Renal cortex interstitium (tissue), 11 donors: ENCODE results near the gene NUDCD3. TPM values are rescaled to one million over a fixed set of nuclear protein-coding genes. Genes with fewer than 3 reads are reported as not detected.
"Not testable (repeated sequence)": the region's sequence is repeated elsewhere in the genome, so short reads cannot be mapped to it uniquely, and the experiment has no call there.

Source experiments
- DNase-seq, 11 donors: peaks; one replicate each; pipeline ENCODE4 v3.0.0-alpha.2; 2013; ENCODE audit warnings: low read depth in 9 of 11, low spot score in 4 of 11; ENCODE audit errors: extremely low read depth in 1 of 11
- polyA plus RNA-seq, 3 donors: library from polyadenylated mRNA; unstranded; fragments of 120-200 nt; gene quantifications; one replicate each; pipeline ENCODE4 v1.2.1, GENCODE V29; 2013; ENCODE audit not compliant: insufficient read length in 3 of 3

The NUDCD3 gene
- polyA plus RNA-seq, 3 donors: 81.7 to 96.9 (median 84.8) TPM

DNA sequence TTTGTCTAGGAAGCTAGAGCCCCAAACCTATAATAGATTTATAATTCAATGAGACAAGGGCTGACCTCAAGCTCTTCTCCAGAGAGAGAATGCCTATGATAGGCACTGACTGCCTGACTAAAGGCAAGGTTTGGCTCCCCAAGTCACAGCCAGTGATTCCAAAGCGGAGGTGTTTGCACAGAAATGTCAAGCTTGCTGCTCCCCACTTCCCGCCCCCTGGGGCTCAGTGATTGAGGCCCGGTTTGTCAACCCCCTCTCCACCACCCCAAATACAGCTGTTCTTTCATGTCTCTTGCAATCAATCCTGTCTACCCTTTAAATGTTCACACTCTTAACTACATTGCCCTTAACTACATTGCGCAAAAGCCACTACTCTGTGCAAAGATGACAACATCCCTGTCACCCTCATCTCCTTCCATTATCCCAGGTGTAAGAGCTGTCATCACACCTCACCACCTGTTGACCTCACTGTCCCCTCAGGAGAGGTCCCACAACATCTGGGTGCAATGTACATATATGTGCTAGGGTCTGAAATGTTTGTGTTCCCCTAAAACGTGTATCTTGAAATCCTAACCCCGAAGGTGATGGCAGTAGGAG is 58.0 kb downstream of the NUDCD3 start:
- no peak for DNase-seq

GRCh38 chr7:44431091-44431608 is 59.3 kb downstream of the NUDCD3 start:
- DNase-seq: no peak

GRCh38 chr7:44430054-44430453 is 60.4 kb downstream of the NUDCD3 start:
- no peak for DNase-seq

DNA sequence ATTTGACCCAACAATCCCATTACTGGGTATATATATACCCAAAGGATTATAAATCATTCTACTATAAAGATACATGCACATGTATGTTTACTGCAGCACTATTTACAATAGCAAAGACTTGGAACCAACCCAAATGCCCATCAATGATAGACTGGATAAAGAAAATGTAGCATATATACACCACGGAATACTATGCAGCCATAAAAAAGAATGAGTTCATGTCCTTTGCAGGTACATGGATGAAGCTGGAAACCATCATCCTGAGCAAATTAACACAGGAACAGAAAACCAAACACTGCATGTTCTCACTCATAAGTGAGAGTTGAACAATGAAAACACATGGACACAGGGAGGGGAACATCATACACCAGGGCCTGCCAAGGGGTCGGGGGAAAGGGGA is 65.7 kb downstream of the NUDCD3 start:
- DNase-seq: not testable (repeated sequence)

DNA sequence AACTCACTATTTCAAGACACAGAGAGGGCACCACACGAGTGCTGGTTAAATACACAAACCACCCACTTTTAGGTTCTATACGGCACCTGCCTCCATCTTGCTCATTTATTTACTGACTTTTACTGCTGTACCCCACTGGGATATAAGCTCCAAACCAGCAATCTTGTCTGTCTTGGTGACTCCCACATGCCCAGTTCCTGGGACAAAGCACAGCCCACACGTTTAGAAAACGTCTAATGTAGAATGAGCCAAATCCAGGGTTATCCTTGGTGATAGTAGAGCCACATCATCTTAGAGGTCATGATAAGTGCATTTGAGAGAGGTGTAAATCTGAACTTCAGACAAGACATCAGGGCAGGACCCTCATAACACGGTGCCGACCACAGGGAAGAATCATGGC is 73.5 kb downstream of the NUDCD3 start:
- no peak for DNase-seq

DNA sequence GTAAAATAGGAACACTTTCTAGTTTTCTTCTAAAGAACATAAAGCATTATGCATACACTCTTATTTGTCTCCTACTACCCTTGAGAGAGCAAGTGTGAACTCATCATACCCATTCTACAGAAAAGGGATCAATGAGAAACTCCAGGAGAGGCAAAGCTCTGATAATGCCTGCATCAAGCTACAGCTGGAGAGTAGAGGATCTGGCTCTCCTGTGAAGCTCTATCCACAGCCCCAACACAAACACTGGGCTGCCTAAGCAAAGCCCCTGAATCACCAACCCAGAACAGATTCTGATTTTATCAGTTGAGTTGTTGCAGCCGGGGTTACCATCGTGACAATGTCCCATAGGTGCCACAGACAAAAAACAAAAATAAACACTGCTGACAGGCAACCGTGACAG is 74.9 kb downstream of the NUDCD3 start:
- DNase-seq: no peak

- no peak for DNase-seq
These were observed 75.4 kb downstream of the NUDCD3 start for GRCh38 chr7:44415047-44415446.

DNA sequence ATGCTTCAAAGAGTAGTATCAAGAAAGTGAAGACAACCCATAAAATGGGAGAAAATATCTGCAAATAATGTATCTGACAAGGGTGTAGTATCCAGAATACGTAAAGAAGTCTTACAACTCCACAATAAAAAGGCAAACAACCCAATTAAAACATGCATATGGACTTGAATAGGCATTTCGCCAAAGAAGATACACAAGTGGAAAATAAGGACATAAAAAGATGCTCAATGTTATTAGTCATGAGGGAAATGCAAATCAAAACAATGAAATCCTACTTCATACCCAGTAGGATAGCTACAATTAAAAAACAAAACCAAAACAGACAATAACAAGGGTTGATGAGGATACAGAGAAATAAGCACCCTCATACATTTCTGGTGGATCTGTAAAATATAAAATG is 79.2 kb downstream of the NUDCD3 start:
- DNase-seq: no peak

DNA sequence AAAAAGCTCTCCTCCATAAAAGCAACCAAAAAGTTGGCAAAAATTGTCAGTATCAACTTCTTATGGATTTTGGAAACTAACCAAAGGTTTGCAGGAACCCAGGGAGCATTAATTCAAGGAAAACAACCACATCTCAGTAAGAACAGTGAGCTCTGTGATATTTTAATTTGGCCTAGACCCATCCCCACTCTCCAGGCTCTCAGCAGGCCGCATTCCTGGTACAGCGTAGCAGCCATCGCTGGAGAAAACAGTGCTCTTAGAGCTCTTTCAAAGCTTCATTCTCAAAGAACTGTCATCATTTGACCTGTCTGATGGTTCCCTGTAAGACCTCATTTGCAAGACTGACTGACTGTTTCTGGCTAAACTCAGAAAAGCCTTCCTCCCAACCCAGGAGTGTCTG is 81.9 kb downstream of the NUDCD3 start:
- DNase-seq: no peak

- DNase-seq: no peak
These were observed 86.7 kb downstream of the NUDCD3 start for GRCh38 chr7:44403775-44404174.

- no peak for DNase-seq
These were observed 87.2 kb downstream of the NUDCD3 start for GRCh38 chr7:44403176-44403759.

DNA sequence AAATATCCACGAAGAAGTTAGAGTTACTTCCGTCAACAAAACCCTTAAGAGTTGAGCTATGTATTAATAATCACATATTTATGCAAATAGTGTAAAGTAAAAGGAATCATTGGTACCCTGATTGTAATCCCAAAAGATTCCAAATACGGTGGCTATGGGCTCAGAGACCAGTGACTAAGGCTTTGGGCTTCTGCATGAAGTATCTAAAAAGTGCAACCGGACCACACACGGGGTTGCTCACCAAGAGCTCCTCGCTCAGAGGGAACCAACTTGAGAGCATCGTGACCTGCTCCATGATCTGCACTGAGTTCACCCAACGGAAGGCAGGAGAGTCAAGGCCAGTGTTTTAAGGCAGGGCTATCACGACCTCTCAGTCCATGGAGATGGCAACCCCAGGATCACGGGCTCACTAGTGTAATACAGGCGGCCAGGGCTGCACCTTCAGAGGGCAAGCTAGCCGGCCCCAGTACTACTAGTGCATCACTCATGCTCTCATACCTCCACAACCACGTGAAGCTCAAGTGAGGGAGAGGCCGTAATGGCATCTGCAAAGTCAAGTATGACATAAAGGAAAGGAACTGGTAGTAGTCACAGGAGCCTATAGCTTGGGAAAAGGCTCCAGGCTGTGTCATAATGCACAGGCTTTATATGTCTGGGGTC is 87.9 kb downstream of the NUDCD3 start:
- no peak for DNase-seq

GRCh38 chr7:44401692-44402091 is 88.8 kb downstream of the NUDCD3 start:
- DNase-seq: no peak

GRCh38 chr7:44400033-44400511 is 90.4 kb downstream of the NUDCD3 start:
- no peak for DNase-seq

- peak in 1 of 11 donors; percentile 14 for DNase-seq
These were observed 91.4 kb downstream of the NUDCD3 start for GRCh38 chr7:44398953-44399574.

DNA sequence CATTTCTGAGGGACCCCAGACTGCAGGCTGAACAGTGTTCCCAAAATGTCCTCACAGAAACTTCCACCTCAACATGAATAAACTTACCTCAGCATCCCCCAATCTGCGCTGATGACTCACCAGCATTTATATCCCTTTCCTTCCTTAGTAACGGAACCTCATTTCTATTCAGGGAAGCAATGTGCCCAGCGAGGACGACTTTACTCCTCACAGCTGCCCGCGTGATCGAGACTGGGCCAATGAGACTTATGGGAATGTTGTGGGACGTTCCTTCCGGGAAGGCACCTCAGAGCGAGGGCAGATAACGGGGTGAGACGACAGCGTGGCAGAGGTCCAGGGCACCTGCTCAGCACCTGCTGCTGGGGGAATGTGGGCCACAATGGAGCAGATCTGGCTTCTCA is 91.9 kb downstream of the NUDCD3 start:
- no peak for DNase-seq

DNA sequence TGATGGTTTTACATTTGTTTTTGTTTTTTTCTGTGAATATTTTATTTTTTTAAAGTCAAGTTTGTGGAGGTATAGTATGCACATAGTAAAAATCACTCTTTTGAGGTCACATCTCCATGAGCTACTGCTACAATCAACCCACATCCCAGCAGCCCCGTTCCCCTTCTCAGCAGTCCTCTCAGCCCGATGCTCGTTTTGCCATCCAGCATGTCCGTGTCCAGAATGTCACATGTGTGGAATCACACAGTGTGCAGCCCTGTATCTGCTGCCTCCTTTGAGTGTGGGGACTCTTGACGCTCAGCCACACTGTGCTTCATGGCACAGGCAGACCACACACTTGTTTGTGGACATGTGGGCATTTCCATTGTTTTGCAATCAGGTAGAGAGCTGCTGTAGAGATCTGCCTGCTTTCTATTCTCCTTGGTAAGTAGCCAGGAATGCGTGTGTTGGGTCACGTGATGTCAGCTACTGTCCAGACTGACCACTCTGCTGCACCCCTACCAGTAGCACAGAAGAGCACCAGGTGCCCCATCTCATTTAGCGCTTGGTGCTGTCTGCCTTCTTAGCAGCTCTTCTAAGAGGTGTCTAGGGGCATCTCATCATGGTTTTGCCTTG is 93.4 kb downstream of the NUDCD3 start:
- DNase-seq: peak in 1 of 11 donors; percentile 16

- peak in 10 of 11 donors; percentile 25 to 74 (median 47) for DNase-seq
These were observed 94.0 kb downstream of the NUDCD3 start for GRCh38 chr7:44396496-44396895.

DNA sequence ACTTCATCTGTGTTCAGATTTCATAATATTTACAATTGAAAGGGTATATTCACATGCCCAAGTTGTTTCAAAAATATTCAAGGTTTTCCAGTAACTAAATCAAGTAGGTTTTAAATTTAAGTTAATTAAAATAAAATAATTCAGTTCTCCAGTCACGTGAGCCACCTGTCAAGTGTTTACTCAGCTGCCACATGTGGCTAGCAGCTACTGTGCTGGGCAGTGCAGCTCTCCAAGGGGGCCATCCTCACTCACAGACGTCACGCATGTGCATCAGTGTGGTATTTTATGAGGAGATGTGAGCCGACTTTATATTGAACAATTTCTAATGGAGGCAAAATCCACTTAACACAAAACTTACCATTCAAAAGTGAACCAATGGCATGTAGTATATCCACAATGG is 95.4 kb downstream of the NUDCD3 start:
- DNase-seq: no peak

DNA sequence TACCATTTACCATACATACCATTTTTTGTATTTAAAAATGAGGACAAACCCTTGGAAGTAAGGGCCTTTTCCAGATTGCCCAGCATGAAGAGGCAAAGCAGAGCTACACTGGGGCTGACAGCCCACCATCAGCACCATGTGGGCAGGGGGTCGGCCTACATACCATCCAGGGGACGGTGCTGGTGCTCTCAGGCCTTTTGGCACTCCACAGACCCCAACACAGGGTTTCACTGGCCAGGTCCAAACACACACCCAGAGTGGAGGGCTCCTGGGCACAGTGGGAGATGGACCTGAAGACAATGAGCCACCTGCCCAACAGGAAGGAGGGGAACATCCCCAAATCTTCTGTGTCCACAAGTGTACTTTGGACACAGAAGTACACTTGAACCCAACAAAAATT is 95.8 kb downstream of the NUDCD3 start:
- DNase-seq: no peak
